Measurements from ENCODE around the gene CDK5RAP3.
A peak's percentile ranks its signal among the peaks of the same experiment; 100 is the strongest.

Gene CDK5RAP3

DNA sequence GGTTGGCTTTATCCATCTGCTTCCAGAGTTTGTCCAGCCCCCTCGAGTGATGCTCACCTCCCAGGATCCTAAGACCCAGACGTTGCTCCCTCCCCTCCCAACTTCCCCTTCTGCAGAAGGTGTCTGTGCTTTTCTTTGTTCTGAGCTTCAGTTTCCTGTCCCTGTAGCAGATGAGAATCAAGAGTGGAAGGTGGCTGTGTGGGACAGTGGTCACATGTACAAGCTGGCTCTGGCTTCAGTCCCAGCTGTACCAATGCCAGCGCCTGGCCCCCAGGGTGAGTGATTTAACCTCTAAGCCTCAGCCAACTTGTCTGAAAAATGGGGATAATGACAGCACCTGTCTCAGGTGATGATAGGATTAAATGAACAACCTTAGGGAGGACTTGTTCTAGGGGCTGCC, 21.0 kb upstream of the CDK5RAP3 start:
- DNase-seq, result no peak

DNA sequence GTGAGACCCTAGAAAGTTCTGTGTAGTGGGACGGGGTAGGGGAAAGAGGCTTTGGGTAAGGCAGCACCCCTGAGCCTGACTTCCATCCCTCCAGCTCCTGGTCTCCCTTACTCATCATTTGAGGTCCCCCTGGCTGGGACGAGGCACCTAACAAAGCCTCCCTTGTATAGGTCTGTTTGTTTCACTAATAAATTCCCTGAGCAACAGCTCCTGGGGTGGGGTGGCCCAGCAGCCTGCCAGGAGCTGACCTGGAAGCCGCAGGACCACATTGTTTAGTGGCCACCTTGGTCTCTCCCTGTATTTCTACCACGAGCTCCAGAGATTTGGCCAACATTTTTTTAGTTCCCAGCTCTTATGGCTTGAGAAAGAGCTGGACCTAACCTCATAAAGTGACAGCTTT, 20.5 kb upstream of the CDK5RAP3 start:
- DNase-seq, result no peak

DNA sequence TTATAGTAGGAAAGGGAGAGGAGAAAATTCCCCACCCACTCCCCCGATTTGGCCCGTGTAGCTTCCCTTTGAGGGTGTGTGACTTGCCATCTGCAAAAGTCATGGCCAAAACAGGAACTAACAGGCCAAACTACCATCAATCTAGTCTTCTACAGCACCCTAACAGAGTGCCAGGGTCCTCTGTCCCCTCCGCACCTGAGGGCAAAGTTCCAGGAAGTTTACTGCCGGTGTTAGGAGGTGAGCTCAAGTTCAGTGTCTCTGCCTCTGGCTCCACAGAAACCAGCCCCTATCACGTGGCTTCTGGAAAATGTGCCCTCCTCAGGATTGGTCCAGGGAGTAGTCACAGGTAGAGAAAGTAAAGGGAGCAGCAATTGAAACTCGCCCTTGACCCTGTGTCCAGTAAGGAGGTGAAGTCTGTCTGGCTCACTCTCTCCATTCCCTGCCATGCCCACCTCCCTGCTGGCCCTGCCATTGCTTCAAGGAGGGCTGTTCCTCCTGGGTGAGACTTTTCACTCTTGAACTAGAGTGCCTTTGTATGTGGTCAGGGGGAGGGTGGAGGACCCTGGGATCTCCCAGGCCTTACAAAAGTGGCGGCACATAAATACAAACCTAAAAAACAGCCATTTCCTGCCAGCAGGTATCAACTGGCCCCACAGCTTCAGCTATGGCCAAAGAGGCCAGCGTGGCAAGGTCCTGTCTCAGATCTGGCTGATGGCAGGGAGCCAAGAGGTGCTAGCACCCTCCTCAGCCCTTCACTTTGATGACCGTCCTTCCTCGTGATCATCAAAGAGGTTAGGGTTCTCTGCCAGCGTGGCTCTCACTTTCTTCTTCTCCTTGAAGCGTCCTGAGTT, 18.5 kb upstream of the CDK5RAP3 start:
- DNase-seq, result no peak

DNA sequence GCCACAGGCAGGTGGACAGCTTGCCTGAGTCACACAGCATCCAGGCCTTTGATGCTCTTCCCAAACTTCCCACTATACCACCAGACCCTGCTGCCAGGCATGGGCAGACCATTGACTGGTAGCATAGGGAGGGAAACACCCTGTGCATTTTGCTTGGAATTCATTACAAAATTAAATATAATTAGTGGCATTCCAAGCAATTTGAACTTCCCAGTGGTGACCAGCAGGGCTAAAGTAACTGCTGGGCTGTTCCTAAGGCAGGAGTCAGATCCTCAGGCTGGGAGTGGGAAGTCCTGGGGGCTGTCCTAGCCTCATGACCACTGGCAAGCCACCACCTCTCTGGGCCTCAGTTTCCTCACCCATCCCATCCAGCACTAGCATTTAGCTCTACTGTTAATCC, 17.0 kb upstream of the CDK5RAP3 start:
- DNase-seq, result no peak

DNA sequence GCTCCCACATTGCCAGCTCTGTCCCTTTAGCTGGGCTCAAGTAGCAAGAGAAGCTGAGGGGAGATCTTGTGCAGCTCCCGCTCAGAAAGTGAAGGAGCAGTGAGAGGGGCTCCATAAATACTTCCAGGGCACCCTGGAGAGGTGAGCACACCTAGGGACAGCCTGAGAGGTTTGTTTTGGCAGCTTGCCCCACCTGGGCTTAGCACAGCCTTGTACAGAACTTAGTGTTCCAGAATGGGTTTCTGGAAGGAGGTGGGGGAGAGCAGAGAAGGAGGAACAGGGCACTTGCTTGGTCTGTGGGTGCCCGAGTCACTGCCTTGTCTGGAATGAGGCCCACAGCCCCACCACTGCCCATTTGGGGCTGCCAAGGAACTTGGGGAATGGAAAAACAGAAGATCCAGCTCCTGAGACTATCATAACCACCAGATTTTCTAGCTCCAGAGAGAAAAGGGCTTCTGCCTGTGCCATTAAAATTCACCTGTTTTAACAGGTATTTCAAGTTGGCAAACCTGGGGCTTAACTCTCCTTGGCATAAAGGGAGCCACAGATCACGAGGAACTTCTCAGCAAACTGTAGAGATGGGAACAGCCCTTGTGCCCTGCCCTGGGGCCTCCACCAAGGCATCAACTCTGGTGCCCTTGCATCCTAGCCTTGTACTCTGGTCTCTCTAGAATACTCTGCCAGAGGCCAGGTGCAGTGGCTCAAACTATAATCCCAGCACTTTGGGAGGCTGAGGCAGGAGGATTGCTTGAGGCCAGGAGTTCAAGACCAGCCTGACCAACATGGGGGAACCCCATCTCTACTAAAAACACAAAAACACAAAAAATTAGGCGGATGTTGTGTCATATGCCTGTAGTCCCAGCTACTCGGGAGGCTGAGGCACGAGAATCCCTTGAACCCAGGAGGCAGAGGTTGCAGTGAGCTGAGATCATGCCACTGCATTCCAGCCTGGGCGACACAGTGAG, 15.1 kb upstream of the CDK5RAP3 start:
- DNase-seq, result peak; percentile 39

DNA sequence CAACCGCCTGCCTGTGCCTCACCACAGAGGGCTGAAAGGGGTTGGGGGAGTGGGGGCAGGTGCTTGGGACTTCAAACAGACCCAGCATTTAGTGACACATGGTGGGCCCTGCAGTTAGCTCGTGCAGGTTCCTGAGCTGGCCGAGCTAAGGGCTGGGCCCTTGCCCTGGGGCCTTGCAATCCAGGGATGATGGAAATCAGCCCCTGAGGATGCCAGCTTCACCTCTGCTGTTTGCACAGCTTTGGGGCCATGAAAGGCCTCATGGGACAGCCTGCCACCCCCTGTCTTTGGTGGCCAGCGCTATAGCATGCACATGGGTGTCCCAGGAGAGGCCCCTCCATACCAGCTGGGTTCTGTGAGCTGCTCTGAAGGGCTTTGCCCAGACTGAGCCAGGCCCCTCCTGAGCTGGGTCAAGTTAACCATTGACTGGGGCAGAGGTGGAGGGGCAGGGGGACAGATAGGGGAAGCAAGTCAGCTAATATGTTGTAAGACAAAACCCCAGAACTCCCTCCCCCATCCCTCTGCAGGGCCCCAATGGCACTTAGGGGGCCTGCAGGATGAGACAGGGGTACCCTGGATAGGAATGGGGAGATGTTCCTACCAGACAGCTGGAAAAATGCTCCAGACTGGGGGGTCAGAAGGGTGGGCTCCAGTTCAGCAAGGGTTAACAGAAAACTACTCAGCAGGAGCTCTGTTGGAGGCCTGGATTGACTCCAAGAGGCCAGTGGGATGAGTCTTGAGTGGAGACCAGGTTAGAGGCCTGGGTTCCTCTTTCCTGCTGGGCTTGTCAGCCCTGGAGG, 13.9 kb upstream of the CDK5RAP3 start:
- DNase-seq, result no peak

DNA sequence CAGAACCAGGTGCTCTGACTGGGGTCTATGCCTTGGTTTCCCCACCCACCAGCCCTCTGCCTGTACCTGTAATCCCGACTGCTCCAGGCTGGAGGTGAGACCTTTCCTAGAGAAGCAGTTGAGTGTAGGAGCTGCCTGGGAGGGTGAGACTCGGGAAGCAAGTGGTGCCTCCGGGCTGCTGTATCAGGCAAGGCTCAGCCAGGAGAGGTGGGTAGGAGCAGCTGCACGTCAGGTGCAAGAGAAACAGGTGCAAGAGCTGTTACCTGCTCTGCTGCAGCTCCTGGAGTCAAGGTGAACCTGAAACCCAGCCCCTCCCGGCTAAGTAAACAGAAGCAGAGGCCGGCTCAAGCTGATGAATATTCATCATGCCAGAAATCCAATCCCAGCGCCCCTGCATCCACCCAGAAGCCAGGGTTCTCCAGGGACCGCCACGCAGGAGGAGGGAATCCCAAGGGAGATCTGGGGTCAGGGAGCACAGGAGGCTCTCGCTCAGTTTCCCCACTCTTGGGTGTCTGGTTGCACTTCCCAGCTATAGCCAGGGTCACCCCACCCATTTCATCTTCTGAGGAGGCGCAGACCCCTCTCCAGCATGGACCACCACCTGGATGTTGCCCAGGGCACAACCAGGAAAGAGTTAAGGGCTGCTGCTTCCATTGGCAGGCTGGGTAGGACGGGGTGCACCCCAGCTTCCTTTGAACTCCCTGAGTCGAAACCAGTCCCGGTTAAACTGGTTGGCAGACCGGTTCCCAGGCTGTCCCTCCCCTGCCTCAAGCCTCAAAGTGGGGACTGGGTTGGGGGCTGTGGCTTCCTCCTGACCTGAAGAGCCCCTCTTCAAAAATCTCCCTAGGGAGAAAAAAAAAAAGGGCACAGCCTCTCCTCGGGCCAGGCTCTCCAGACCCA, 13.1 kb upstream of the CDK5RAP3 start, which contains the start of gene PRR15L:
PRR15L (minus strand) TSS at position 293 of the 900 bp plus-strand sequence. CDS start 4,649 bp downstream, outside the sequence.
- peak; percentile 94 for DNase-seq

DNA sequence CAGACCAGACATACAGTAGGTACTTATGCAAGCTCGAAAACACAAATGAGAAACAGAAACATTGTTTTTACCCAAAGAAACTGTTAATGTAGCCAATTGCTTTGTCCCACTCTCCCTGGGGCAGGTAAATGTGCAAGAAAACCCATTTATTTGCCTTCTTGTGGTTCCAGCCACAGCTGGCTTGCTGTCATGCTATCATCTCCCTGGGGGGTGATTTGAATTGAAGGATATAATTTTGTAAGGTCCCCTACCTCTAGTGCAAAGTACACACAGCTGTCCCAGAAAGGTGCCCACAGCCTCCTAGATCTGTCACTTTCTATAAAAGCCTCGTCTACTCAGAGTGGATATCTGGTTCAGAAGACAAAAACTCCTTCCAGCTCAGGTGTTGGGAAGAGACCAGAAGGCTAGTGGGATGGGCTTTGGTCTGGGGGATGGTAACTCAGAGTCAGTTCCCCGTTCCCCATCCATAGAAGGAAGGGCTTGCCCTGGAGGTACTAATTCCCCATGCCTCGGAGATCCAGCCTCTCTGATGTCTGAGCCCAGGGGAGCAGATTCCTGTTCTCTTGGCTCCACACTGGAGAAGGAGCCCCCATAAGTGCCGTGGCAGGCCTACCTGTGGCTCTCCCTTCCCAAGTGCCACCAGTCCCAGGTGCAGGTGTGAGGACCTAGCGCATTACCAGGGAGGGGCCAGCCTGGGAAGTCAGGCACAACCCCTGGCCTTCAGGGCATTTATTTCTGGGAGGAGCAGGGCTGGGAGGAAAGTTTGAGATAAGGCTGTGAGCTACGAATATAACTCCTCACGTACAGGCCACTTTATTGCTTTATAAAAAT, 10.9 kb upstream of the CDK5RAP3 start:
- no peak for DNase-seq

DNA sequence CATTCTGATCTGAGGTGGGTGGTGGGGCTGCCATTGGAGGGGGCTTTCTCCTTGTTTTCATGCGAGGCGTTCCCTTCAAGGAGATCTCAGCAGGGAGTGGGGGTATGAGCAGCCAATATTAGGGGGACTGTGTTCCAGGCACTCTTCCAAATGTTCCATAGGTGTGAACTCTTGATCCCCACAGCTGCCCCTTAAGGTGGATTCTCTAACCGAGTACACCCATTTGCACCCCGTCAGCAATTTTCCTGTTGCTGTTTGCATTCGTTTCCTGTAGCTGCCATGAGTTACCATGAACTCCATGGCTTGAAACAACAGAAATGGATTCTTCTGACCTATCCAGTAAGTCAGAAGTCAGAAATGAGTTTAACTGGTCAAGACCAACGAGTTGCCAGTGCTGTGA, 9.5 kb upstream of the CDK5RAP3 start:
- no peak for DNase-seq

DNA sequence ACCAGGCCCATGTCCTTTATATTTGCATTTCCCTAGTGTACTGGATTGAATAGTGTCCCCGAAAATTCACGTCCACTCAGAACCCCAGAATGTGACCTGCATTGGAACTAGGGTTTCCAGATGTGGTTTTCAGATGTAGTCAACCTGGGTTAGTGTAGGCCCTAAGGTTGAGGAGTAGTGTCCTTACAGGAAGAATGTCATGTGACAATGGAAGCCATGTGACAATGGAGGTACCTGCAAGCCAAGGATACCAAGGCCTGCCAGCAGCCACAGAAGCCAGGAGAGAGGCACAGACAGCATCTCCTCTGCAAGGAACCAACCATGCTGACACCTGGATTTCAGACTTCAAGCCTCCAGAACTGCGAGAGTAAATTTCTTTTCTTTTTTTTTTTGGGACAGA, 8.0 kb upstream of the CDK5RAP3 start:
- DNase-seq, result no peak

DNA sequence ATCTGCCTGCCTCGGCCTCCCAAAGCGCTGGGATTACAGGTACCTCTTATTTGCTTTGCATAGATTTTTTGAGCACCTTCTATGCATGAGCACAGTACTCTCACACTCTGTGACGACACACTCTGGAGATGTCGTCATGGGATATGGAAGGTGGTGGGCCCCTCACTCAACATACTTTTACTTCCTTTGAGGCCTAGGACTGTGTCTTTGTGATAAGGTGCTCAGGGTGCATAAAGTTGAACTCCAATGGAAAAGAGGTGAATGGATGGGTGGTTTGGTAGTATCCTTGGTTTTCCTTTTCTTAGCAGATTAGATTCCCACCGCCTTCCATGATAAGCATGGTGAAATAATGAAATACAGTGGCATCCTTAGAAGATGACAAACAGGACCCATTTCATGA, 6.1 kb upstream of the CDK5RAP3 start:
- DNase-seq, result no peak

DNA sequence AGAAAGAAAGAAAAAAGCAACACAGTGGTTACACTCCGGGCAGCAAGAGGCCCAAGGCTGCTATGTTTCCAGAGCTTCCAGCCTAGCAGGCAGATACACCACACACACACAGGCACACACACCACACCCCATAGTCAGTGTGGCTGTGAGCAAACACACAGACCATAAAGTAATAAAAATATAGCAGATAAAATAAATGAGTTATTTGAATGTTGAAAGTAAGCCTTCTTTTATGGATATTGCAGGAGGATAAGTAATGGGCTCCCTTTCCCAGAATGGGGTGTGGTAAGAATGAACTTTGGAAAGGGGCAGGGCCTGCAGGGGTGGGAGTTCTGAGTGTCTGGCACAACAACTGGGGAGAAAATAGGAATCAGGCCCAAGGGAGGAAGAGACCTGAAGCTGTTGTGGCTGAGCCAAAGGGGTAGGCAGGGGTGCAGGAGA, 4.8 kb upstream of the CDK5RAP3 start:
- no peak for DNase-seq

DNA sequence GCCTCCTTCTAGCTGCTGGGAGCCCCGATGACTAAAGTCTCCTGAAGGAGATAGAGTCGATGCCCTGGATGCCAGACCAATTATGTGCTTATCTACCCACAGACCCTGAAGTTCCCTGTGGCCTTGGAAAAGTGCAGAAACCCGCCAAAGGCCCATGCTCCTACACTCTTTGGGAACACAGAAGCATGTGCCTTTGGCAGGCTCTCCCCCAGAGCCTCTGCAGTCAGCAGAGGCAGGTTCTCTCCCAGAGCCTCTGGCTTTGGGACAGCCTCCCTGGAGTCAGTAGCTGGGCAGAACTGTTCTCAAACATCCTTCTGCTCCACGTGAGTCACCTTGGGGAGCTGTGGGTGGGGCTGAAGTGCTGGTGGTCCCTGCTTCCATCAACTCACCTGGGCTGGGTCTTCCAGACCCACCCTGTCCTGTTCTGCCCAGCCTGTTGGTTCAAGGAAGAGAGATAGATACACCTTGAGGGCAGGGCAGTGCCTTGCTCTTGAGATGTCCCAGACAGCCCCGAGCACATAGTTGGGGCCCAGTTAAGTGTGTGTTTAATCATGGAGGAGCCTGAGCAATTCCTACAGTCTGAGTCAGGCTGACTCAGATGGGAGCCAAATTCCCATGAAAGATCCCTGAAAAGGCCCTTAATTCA, 3.2 kb upstream of the CDK5RAP3 start:
- no peak for DNase-seq

DNA sequence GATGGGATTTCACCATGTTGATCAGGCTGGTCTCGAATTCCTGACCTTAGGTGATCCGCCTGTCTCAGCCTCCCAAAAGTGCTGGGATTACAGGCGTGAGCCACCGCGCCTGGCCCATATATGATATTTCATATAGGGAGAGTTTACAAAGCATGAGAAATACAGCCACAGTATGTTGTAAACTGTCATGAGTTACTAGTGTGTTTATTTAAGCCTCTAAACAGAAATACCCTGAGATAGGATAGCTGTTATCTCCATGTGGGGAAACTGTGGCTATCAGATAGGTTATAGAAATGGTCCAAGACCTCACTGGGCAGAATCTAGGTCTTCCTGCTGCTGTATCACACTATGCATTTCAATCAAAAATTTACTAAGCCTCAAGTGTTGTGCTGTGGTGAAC, 2.1 kb upstream of the CDK5RAP3 start:
- no peak for DNase-seq

DNA sequence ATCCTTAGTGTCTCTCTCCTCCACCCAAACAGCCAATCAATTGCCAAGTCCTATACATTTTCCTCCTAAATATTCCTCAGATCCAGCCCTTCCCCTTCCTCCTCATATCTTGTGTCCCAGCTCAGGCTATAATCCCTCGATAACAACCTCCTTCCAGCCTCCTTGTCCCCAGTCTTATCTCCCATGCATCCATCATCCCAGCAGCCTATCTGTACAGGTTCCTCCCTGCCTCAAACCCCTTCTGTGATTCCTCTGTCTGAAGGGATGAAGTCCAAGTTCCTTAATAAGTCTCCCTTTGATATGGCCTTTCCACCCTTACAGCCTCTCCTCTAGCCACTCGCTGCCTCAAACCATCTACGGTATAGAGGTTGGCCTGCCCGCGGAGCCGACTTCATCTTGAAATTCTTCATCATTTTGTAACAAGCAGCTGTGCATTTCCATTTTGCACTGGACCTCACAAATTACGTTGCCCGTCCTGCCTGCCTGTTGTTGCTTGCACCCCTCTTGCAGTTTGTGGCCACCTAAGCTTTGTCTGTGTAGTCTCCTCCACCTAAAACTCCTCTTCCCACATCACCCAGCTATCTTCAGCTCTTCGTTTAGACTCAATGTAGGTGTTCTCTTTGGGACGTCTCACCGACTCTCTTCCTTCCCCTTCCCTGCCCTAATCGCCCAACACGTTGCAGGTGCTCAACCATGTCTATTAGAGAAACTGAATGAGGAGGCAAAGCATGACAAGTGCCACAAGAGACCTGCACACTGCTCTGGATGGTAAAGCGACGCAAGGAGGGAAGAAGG, 786 bp upstream of the CDK5RAP3 start:
- DNase-seq, result no peak

DNA sequence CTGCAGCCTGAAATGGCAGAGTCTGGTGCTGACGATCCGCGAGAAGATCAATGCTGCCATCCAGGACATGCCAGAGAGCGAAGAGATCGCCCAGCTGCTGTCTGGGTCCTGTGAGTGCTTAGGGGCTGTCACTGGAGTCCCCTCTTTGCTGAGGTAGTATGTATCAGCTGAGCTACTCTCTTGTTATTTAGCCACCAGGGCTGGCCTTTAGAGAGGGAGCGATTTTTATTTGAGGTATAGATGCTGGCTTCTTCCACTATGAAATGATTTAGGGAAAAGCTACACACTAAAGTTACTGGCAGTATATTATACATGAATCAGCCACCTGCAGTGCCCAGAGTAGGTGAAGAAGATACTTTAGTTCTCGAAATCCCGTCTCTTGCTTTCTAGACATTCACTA, 2.6 kb downstream of the CDK5RAP3 start:
- DNase-seq, result no peak

DNA sequence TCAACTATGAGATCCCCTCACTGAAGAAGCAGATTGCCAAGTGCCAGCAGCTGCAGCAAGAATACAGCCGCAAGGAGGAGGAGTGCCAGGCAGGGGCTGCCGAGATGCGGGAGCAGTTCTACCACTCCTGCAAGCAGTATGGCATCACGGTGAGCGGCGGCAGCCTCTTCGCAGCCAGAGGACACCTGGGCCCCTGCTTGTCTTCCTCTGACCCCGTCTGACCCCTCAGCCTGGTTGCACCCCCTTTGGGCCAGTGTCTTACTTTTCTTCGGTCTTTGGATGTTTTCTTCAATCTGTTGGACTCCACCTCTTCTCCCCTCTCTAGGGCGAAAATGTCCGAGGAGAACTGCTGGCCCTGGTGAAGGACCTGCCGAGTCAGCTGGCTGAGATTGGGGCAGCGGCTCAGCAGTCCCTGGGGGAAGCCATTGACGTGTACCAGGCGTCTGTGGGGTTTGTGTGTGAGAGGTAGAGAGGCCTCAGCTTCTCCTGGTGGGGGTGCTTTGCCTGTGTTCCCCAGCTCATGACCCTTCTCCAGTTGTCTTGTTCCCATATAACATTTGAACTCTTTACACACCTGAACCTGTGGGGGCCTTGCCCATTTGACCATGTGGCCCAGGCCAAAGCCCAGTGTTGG, 4.4 kb downstream of the CDK5RAP3 start:
- DNase-seq, result no peak

DNA sequence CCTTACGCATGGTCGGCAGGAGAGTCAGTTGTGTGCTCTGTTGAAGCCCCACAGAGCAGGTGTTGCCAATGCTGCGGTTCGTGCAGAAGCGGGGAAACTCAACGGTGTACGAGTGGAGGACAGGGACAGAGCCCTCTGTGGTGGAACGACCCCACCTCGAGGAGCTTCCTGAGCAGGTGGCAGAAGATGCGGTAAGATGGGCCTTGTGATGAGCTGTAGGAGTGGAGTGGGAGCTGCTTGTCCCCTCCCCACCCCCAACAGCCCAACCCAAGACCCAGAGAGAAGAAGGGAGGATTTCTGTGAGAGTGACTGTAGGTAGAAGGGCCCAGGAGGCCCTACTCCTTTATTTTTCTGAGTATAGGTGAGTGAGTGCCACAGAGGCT, 4.9 kb downstream of the CDK5RAP3 start:
- DNase-seq, result no peak

DNA sequence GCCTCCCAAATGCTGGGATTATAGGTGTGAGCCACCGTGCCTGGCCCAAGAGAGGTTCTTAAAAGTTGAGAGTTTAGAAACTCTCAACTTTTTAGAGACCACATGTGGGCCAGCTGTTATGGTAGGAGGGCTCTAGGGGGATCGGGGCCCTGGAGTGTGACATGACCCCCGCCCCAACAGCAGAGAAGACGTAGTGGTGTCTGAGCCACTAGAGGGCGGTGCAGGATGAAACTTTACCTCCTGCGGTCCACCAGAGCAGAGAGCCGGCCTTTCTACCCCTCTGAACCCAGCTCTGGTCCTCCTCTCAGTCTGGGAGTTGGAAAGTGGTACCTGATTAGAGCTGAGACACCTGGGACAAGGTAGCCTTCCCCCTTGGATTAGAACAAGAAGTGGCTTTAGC, 7.4 kb downstream of the CDK5RAP3 start:
- DNase-seq, result peak; percentile 41
